Right ventricle myocardium inferior (tissue), 1 donor: ENCODE results near the gene LINC01488. TPM values are rescaled to one million over a fixed set of nuclear protein-coding genes. Genes with fewer than 3 reads are reported as not detected.
A peak's percentile ranks its signal among the peaks of the same experiment; 100 is the strongest.

Source experiments
- ATAC-seq: fragments of 200-7000 bp; cut with Tn5 transposase; one replicate; pipeline ENCODE4 v1.9.1; 2020; ENCODE audit warnings: mild to moderate bottlenecking, moderate library complexity
- DNase-seq: peaks from one replicate; pipeline ENCODE4 v3.0.0; 2021; ENCODE audit errors: missing footprints
- intact Hi-C: fragments of 100-400 bp; cut with DNase I; formaldehyde crosslinking; loops from one replicate; pipeline ENCODE4 v1.11.0; 2022
- total RNA-seq: library from RNA; stranded (reverse); fragmentation: NEBNext Ultra II Directional; extraction: Animal tissue kit (Norgen Biotek cat#: 25700); gene quantifications from one replicate; pipeline ENCODE4 v1.2.1, GENCODE V29; 2021
- donor health status: DM: no; HTN: yes; CAD: no; lungs with severe emphysema.

Gene LINC01488
- total RNA-seq, 1 donor from 2014 or later: 0.08 TPM

- no peak for DNase-seq
- intact Hi-C loops: loop anchor here (2.0 to 10.0 kb wide), 3 partner anchors 147 to 339 kb away; partner anchors contain the start of gene CCND1
- ATAC-seq: no peak
These were observed 37.5 kb upstream of the LINC01488 start for GRCh38 chr11:69443968-69444364.

DNA sequence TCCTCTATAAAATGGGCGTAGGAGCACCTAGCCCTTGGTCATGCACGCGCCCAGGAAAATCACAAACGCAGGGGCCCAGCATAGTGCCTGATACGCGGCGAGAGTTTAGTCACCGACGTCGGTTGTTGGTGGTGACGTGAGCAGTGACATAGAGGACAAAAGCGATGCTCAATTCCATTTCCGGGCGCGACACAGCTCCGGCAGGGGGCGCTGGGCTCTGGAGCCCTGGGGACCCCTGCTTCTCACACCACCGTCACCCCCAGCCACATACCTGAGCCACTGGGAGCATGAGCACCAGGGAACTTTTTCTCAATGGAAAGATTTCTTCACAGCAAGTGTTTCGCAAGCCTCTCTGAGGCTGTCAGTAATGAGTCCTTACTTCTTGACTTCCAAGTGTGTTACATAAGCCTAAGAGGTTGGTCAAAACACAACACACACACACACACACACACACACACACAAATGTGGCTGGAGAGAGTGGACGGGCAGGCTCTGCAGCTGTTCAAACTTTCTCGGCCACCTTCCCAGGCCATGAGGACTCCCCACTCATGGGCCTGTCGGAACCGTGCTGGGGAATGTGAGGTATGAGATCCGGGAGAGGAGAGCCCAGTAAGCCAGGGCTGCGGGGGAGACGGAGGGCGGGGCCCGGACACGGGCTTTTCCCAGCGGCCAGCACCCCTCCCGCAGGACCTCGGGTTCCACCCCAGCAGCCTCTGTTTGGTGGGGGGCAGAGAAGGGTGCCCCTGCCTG is 36.9 kb upstream of the LINC01488 start:
- ATAC-seq (peak; percentile 64), DNase-seq (no peak)
- intact Hi-C loops: loop anchor here (5.0 to 10.0 kb wide), 3 partner anchors 53 to 340 kb away; no protein-coding TSS in a partner anchor

- intact Hi-C loops: loop anchor here (5.0 to 10.0 kb wide), 2 partner anchors 52 to 340 kb away; no protein-coding TSS in a partner anchor
- ATAC-seq (no peak), DNase-seq (no peak)
These were observed 36.4 kb upstream of the LINC01488 start for GRCh38 chr11:69445131-69445470.

DNA sequence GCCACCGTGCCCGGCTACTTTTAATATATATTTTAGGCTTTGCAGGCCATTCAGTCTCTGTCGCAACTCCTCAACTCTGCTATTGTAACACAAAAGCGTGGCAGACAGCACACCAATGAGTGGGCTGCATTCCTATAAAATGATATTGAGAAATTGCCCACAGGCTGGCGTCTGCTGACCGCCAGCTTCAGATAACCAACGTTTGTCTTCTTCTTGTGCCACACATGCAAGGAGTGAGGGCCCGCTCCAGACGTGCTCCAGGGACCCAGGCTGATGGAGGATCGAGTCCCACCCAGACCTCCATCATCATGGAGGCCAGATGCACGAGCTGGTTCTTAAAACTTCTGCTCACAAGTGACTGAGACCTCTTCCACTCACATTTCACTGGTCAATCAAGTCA is 35.4 kb upstream of the LINC01488 start:
- ATAC-seq: no peak
- intact Hi-C loops: loop anchor here (5.0 to 10.0 kb wide), 2 partner anchors 51 to 341 kb away; no protein-coding TSS in a partner anchor
- DNase-seq: peak; percentile 9

DNA sequence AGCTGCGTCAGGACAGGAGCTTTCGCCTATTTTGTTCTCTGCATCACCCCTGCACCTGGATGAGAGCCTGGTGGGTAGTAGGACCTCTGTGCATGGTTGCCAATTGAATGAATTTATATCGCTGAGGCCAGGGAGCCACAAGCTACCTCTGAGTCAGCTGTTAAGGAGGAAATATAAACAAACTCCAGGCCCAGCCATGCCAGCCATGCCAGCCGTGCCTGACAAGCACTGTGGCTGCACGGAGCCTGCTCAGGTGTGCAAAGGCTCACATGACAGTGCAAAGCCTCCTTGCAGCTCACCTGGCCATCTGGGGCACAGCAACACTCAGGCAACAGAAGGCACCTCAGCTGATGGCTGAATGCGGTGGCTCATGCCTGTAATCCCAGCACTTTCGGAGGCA is 33.7 kb upstream of the LINC01488 start:
- DNase-seq (peak; percentile 50), ATAC-seq (no peak)
- intact Hi-C loops: loop anchor here (5.0 to 10.0 kb wide), 2 partner anchors 50 to 343 kb away; no protein-coding TSS in a partner anchor

DNA sequence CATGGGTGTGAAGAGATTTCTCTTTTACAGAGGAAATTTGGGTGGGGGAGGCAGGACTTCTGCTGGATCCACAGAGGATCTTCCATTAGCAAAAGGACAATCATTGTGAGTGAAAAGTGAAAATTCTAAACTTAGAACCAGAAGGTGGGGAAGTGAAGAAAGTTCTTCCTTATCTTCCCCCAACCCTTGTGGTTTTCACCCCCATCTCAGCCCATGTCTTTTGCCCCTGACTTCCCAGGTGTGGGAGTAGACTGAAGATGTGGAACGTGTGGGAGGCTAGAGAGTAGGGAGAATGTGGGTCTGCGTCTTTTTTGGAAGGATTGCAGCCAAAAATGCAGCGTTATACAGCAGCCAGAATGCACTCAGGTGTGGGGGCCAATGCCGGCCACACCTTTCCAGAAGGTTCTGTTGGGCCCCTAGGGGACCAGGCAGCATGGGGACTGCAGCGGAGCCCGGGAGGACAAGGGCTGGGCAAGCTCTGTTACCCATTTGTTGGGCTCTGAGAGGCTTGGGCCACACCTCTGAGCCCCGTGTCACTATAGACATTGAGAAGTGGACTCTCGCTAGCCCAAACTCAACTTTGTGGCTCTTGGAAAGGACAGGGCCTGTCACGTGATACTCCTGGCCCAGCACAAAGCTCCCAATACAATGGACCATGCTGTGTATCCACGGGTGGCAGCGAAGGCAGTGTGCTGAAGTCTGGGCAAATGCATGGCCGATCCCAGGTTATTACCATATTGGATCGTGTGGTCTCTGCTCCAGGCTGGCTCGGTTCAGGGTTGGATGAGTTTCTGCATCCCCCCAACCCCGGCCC is 32.8 kb upstream of the LINC01488 start:
- no peak for ATAC-seq
- DNase-seq: peak; percentile 15
- intact Hi-C loops: loop anchor here (5.0 to 10.0 kb wide), 2 partner anchors 49 to 344 kb away; no protein-coding TSS in a partner anchor

GRCh38 chr11:69449320-69450063 is 32.0 kb upstream of the LINC01488 start:
- intact Hi-C loops: loop anchor here (5.0 to 10.0 kb wide), 2 partner anchors 48 to 345 kb away; no protein-coding TSS in a partner anchor
- ATAC-seq (peak; percentile 43), DNase-seq (peak; percentile 79)

DNA sequence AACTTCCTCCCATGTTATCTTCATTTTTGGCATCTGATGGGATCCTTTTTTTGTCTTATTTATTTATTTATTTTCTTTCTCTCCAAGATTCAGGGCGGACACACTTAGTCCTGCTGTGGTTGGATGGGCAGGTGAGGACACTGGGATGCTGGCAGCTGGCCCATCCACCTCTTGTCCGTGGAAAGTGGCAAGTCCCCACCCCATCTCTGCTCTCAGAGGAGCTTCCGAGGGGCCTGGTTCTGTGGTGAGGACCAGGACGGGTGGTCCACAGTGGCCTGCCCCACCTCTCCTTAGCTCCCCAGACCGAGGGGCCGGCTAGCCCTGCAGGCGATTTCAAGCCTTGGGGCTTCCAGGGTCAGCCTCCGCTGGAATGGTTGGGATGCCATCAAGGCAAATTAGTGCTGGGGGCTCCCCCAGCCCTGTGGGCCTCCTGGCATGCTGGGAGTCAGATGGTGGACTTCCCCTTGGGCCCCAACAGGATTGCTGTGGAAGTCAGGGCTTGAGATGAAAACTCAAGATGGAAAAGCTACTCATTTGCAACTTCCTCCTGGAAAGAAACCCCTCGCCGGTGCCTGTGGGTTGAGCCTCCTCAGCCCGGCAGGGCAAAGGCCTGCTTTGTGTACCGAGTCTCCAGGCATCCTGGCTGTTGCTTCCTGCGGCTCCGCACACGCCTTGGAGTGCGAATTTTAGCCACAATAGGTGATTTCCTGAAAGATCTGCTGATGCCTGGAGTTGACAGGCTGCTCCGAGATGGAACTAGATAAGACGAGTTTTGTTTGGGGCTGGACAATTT is 31.2 kb upstream of the LINC01488 start:
- intact Hi-C loops: no loop called here
- no peak for ATAC-seq
- DNase-seq: peak; percentile 69

DNA sequence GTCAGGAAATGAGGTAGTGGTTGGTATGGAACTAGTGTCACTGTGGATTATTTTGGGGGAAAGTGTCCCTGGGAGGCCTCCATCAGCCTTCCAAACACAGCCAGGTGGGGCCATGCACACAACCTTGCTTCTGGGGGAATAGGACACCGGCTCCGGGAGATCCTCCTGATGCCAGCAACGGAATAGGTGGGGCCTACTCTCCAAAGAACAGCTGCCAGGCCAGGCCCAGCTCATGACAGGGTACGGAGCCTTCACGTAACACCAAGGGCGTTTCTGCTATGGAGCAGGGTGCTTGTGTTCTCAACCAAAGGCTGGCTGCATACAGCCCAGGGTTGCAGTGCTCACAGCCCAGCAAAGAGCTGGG is 30.6 kb upstream of the LINC01488 start:
- ATAC-seq: no peak
- peak; percentile 45 for DNase-seq
- intact Hi-C loops: no loop called here

DNA sequence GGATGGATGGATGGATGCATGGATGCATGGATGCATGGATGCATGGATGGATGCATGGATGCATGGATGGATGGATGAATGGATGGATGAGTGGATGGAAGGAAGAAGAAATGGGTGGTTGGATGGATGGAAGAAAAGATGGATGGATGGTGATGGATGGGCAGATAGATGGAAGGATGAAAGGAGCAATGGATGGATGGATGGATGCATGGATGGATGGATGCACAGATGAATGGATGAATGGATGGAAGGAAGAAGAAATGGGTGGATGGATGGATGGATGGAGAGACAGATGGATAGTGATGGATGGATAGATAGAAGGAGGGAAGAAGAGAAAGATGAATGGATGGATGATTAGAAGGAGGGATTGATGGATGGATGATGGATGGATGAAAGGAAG is 30.2 kb upstream of the LINC01488 start:
- ATAC-seq: no peak
- DNase-seq: no peak
- intact Hi-C loops: no loop called here

DNA sequence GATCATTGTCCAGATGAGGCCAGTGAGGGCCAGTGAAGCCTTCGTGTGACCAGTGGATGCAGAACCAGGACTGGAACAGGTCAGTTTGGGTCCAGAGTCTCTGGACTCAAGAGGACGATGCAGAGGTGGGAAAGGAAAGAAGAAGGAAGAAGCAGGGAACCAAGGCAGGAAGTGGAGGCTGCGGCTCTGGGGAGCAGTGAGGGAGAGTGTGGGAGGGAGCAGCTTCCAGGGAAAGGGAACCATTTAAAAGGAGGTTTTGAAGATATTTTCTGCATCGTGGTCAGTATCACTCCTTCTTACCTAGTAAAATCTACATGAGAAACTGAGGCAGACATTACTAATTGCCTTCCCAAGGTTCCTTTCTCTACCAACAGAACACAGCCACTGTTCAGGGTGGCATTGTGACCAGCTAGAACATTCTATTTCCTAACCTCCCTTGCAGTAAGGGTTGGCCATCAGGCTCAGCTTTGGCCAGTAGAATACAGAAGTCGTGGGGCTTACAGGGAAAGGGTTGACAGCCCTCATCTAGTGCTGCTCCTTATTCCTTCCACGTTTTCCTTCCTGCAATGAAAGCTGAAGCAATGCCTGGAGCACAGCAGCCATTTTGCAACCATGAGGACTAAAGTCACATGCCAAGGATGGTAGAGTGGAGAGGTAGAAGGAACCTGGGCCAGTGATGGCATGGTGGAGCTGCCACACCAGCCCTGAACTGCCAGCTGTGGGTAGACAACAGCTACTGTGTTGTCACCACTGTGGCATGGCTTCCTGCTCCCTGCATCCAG is 29.1 kb upstream of the LINC01488 start:
- ATAC-seq (no peak), DNase-seq (peak; percentile 11)
- intact Hi-C loops: no loop called here

GRCh38 chr11:69453151-69453550 is 28.3 kb upstream of the LINC01488 start:
- ATAC-seq: no peak
- peak; percentile 11 for DNase-seq
- intact Hi-C loops: no loop called here

DNA sequence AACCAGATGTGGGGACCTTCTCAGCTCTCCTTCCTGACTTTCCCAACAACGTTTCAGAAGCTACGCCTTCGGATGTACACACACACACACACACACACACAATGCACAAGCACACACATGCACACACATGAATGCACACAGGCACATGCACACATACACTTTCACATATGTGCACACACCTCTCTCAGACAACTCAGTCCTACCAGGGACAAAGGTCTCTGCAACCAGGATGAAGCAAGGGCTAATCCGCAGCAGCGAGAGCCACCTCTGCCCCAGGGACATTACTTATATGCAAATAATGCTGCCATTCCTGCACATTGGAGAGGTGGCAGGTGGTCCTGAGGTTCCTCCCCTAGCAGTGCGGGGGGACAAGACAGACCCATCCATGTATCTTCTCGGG is 27.4 kb upstream of the LINC01488 start:
- intact Hi-C loops: no loop called here
- DNase-seq: no peak
- ATAC-seq: no peak

DNA sequence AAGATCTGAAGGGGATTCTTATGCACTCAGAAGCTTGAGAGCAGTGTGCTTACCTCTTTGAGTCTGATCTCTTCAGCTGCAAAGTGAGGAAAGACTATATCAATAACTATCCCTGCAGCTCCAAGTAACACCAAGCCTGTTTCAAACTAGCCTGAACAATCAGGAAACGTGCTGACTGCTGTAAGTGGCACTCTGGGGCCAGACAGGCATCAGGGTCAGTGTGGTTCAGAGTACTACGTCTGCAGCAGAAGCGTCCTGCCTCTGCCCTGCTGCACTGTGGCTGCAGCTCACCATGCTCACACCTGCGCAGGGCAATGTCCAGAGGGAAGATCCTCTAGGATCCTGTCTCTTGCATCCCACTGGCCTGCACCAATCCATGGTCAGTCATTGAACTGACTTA is 25.5 kb upstream of the LINC01488 start:
- ATAC-seq (no peak), DNase-seq (peak; percentile 40)
- intact Hi-C loops: no loop called here

GRCh38 chr11:69456712-69457111 is 24.8 kb upstream of the LINC01488 start:
- ATAC-seq: no peak
- peak; percentile 45 for DNase-seq
- intact Hi-C loops: no loop called here

DNA sequence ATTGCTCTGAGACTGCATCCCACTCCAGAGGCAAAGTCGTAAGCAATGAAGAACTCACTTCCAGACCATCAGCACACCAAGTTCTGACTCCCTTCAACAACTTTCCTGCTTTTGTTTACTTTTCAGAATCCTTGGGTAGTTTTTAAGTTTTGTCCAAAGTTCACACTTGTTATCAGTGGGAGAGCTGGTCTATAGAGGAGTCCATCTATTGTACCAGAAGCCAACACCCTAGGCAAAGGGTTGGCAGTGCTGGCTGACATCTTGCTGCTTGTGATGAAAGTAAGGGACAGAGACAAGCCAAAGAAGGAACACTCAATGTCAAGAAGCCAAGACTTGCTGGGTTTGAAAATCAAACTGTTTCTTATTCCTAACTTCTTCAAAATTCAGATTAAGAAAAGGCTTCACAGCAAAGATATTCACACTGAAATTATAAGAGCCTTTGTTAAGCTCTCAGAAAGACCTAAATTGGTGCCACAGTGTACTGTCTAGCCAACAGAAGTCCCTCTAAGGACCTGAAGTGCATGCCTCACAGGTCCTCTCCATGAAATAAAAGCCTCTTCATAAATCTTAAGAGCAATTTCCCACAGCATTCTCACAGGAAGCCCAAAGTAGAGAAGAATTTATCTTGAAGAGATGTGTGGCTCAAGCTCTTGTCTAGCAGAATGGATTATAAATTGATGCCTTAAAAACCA is 21.5 kb upstream of the LINC01488 start:
- ATAC-seq (no peak), DNase-seq (no peak)
- intact Hi-C loops: no loop called here
